SU-DHL-6 (cell line): ENCODE measurements around the gene CHSY3.

Source experiments
- CTCF ChIP-seq: fragments of 200-600 bp; sonication (generic); IDR thresholded peaks from one replicate; pipeline ENCODE4 v1.5.1; 2017; ENCODE audit warnings: antibody characterized with exemption, mild to moderate bottlenecking, low read length, moderate library complexity; ENCODE audit not compliant: insufficient read depth, poor library complexity, severe bottlenecking
- EZH2phosphoT487 ChIP-seq: fragments of 200-600 bp; sonication (generic), shearing (Covaris generic); conservative IDR thresholded peaks from 2 replicates; pipeline ENCODE4 v1.6.1; 2018; ENCODE audit warnings: mild to moderate bottlenecking, antibody characterized with exemption, low read length, moderate library complexity, mixed read lengths

- TF ChIP-seq CTCF: no peak
- TF ChIP-seq EZH2phosphoT487: no peak
Measured at GRCh38 chr5:129904102-129904666, at the start of gene CHSY3.
